GM12801 (cell line): ENCODE data around the gene LIN37.

Source experiments
- CTCF ChIP-seq: IDR thresholded peaks from one replicate; pipeline ENCODE4 v1.5.1; 2011; ENCODE audit warnings: control low read depth; ENCODE audit not compliant: insufficient read length; ENCODE audit errors: extremely low read depth

LIN37 gene

DNA sequence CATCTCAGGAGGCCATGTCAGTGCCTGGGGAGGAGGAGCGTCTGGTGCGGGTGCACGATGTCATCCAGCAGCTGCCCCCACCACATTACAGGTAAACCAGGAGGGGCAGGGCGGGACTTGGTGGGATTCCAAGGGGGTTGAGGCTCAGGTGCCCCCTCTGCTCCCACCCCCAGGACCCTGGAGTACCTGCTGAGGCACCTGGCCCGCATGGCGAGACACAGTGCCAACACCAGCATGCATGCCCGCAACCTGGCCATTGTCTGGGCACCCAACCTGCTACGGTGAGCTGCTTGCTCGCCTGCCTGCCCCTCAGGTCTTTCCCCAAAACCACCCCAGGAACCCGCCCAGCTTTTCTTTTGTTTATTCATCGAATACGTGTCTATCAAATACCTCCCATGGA, 34.2 kb downstream of the LIN37 start:
- no peak for TF ChIP-seq CTCF

DNA sequence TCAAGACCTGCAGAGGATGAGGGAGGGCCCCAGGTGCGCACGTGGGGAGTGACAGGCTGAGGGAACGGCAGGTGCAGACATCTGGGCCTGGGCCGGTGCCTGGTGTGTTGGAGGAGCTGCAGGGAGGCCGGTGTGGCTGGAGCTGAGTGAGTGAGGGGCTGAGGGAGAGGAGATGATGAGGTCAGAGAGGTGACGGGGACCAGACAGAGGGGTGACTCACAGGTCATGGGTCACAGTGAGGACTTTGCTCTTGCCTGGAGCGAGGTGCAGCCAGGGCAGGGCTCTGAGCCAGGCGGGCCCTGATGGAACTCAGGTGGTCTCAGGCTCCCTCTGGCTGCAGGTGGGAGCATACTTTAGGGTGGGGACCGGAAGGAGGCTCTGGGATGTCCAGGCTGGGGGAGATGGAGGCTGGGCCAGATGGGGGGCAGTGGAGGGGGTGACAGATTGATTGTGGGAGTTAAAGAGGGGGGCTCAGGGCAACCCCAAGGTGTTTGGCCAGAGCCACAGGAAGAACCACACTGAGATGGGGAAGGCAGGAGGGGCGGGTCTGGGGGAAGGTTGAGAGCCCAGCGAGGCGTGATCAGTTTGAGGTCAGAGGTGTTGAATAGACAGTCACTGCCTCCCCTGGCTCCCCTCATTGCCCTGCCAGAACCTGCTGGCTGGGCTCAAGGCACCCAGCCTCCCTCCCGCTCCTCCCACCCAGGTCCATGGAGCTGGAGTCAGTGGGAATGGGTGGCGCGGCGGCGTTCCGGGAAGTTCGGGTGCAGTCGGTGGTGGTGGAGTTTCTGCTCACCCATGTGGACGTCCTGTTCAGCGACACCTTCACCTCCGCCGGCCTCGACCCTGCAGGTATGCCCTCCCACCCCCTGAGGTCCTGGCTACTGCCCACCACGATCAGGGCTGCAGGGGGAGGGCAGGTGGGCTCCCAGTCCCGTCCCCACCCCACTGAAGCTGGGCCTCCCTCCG, 35.4 kb downstream of the LIN37 start:
- no peak for TF ChIP-seq CTCF

GRCh38 chr19:35784503-35785338, 36.3 kb downstream of the LIN37 start:
- TF ChIP-seq CTCF, result no peak

- no peak for TF ChIP-seq CTCF
Observed at GRCh38 chr19:35785339-35785627, 36.9 kb downstream of the LIN37 start.

DNA sequence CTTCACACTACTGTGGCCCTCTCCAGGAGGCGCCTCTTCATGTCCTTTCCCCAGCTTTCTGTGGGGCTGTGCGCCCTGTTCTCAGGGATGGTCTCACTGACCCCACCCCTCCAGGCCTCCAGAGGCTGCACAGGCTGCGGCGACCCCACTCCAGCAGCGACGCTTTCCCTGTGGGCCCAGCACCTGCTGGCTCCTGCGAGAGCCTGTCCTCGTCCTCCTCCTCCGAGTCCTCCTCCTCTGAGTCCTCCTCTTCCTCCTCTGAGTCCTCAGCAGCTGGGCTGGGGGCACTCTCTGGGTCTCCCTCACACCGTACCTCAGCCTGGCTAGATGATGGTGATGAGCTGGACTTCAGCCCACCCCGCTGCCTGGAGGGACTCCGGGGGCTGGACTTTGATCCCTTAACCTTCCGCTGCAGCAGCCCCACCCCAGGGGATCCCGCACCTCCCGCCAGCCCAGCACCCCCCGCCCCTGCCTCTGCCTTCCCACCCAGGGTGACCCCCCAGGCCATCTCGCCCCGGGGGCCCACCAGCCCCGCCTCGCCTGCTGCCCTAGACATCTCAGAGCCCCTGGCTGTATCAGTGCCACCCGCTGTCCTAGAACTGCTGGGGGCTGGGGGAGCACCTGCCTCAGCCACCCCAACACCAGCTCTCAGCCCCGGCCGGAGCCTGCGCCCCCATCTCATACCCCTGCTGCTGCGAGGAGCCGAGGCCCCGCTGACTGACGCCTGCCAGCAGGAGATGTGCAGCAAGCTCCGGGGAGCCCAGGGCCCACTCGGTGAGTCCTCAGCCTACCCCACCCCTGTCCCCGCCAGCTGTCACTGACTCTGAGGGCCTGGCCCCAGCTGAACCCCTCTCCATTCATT, 38.2 kb downstream of the LIN37 start:
- no peak for TF ChIP-seq CTCF

GRCh38 chr19:35787227-35787799, 38.9 kb downstream of the LIN37 start:
- TF ChIP-seq CTCF, result no peak
